ENCODE data around the gene ZNF775. TPM values are rescaled to one million over a fixed set of nuclear protein-coding genes. Genes with fewer than 3 reads are reported as not detected.
"Not testable (repeated sequence)": the region's sequence is repeated elsewhere in the genome, so short reads cannot be mapped to it uniquely, and the experiment has no call there.

Gene ZNF775
- polyA plus RNA-seq, 3 donors = 1.1 to 2.8 (median 1.5) TPM

GRCh38 chr7:150377196-150377595 is 1.9 kb upstream of the ZNF775 start:
- no peak overlapping the region for H3K27ac ChIP-seq (ENCODE audit: low read depth, low read length)
- WGBS, 3 donors = 24 to 32% (median 29%) methylated on average over 3 of the region's 3 CpGs

- H3K27ac ChIP-seq (ENCODE audit: low read depth, low read length) = no peak overlapping the region
- 21 to 68% (median 63%) methylated on average over 4 of the region's 4 CpGs for WGBS, 3 donors
These were observed 1.5 kb upstream of the ZNF775 start for GRCh38 chr7:150377635-150378034.

GRCh38 chr7:150378115-150378852 is 846 bp upstream of the ZNF775 start:
- H3K27ac ChIP-seq (ENCODE audit: low read depth, low read length) = no peak overlapping the region
- WGBS, 3 donors = 4 to 5% (median 4%) methylated on average over 32 of the region's 32 CpGs

GRCh38 chr7:150379441-150380379 is 580 bp downstream of the ZNF775 start:
- 2% methylated on average over 48 to 52 of the region's 52 CpGs for WGBS, 3 donors
- no peak overlapping the region for H3K27ac ChIP-seq (ENCODE audit: low read depth, low read length)

- WGBS, 3 donors = 65 to 83% (median 77%) methylated on average over 11 of the region's 11 CpGs
- no peak overlapping the region for H3K27ac ChIP-seq (ENCODE audit: low read depth, low read length)
These were observed 1.3 kb downstream of the ZNF775 start for GRCh38 chr7:150380463-150380862.

GRCh38 chr7:150381096-150381495 is 2.0 kb downstream of the ZNF775 start:
- WGBS, 3 donors = 72 to 87% (median 84%) methylated on average over 9 of the region's 9 CpGs
- no peak overlapping the region for H3K27ac ChIP-seq (ENCODE audit: low read depth, low read length)

- H3K27ac ChIP-seq (ENCODE audit: low read depth, low read length) = no peak overlapping the region
These were observed 2.6 kb downstream of the ZNF775 start for GRCh38 chr7:150381785-150382122.

GRCh38 chr7:150382123-150382843 is 3.2 kb downstream of the ZNF775 start:
- 76 to 90% (median 89%) methylated on average over 19 to 20 of the region's 20 CpGs for WGBS, 3 donors
- H3K27ac ChIP-seq (ENCODE audit: low read depth, low read length) = no peak overlapping the region

More at GRCh38 chr7:150381785-150382122, 2.6 kb downstream of the ZNF775 start:
- WGBS, 3 donors = 86 to 100% (median 92%) methylated on average over 1 of the region's 1 CpG

- WGBS, 3 donors = 43 to 77% (median 76%) methylated on average over 4 of the region's 4 CpGs
- H3K27ac ChIP-seq (ENCODE audit: low read depth, low read length) = no peak overlapping the region
These were observed 3.7 kb downstream of the ZNF775 start for GRCh38 chr7:150382844-150383225.

GRCh38 chr7:150383710-150384397 is 4.7 kb downstream of the ZNF775 start:
- no peak overlapping the region for H3K27ac ChIP-seq (ENCODE audit: low read depth, low read length)

GRCh38 chr7:150384406-150385301 is 5.5 kb downstream of the ZNF775 start:
- H3K27ac ChIP-seq (ENCODE audit: low read depth, low read length) = no peak overlapping the region
- 69 to 90% (median 75%) methylated on average over 15 of the region's 15 CpGs for WGBS, 3 donors

More at GRCh38 chr7:150383710-150384397, 4.7 kb downstream of the ZNF775 start:
- WGBS, 3 donors = 68 to 86% (median 83%) methylated on average over 20 to 22 of the region's 22 CpGs

- WGBS, 3 donors = 76 to 79% (median 78%) methylated on average over 14 of the region's 14 CpGs
- H3K27ac ChIP-seq (ENCODE audit: low read depth, low read length) = no peak overlapping the region
These were observed 6.2 kb downstream of the ZNF775 start for GRCh38 chr7:150385302-150385723.

GRCh38 chr7:150385884-150386283 is 6.8 kb downstream of the ZNF775 start:
- not testable (repeated sequence) for H3K27ac ChIP-seq (ENCODE audit: low read depth, low read length)
- WGBS, 3 donors = 59 to 66% (median 61%) methylated on average over 6 of the region's 6 CpGs

GRCh38 chr7:150388306-150388705 is 9.2 kb downstream of the ZNF775 start:
- 73 to 92% (median 91%) methylated on average over 7 of the region's 7 CpGs for WGBS, 3 donors
- no peak overlapping the region for H3K27ac ChIP-seq (ENCODE audit: low read depth, low read length)

GRCh38 chr7:150388709-150389531 is 9.8 kb downstream of the ZNF775 start:
- no peak overlapping the region for H3K27ac ChIP-seq (ENCODE audit: low read depth, low read length)
- 41 to 64% (median 57%) methylated on average over 20 of the region's 20 CpGs for WGBS, 3 donors

- 66 to 81% (median 72%) methylated on average over 5 of the region's 5 CpGs for WGBS, 3 donors
- no peak overlapping the region for H3K27ac ChIP-seq (ENCODE audit: low read depth, low read length)
These were observed 10.3 kb downstream of the ZNF775 start for GRCh38 chr7:150389532-150389816.

GRCh38 chr7:150390205-150390604 is 11.1 kb downstream of the ZNF775 start:
- 94 to 98% (median 97%) methylated on average over 7 of the region's 7 CpGs for WGBS, 3 donors
- no peak overlapping the region for H3K27ac ChIP-seq (ENCODE audit: low read depth, low read length)

Measured in adipose tissue (tissue), 3 donors.